LNCaP clone FGC (cell line): ENCODE measurements around the gene IL20RB.
"Not testable (repeated sequence)": the region's sequence is repeated elsewhere in the genome, so short reads cannot be mapped to it uniquely, and the experiment has no call there.

Experiments
- DNase-seq: peaks from one replicate; pipeline ENCODE4 v3.0.0-alpha.2; 2011; ENCODE audit warnings: low read depth
- H3K4me3 ChIP-seq: 2 replicates; pipeline ENCODE4 v1.5.1; 2011; ENCODE audit warnings: mild to moderate bottlenecking, low read depth, low read length, control low read depth
- CTCF ChIP-seq: IDR thresholded peaks from 2 replicates; pipeline ENCODE4 v1.5.1; 2012; ENCODE audit warnings: mild to moderate bottlenecking; ENCODE audit not compliant: control insufficient read depth, insufficient read depth; ENCODE audit errors: extremely low read depth

IL20RB gene

GRCh38 chr3:136992115-136992514, 34.3 kb downstream of the IL20RB start:
- TF ChIP-seq CTCF = no peak
- no peak for DNase-seq
- no peak overlapping the region for H3K4me3 ChIP-seq

GRCh38 chr3:136994772-136995516, 37.2 kb downstream of the IL20RB start:
- no peak overlapping the region for H3K4me3 ChIP-seq
- TF ChIP-seq CTCF = no peak
- DNase-seq = peak; percentile 63

- no peak for DNase-seq
- TF ChIP-seq CTCF = no peak
- H3K4me3 ChIP-seq = no peak overlapping the region
Observed at GRCh38 chr3:136995652-136996051, 37.9 kb downstream of the IL20RB start.

GRCh38 chr3:137000039-137000438, 42.3 kb downstream of the IL20RB start:
- H3K4me3 ChIP-seq = no peak overlapping the region
- no peak for TF ChIP-seq CTCF
- DNase-seq = no peak

- DNase-seq, H3K4me3 ChIP-seq: not testable (repeated sequence)
Observed at GRCh38 chr3:137007376-137007775, 49.6 kb downstream of the IL20RB start.

GRCh38 chr3:137008131-137008530, 50.3 kb downstream of the IL20RB start:
- H3K4me3 ChIP-seq = no peak overlapping the region
- no peak for TF ChIP-seq CTCF
- no peak for DNase-seq

GRCh38 chr3:137008976-137009375, 51.2 kb downstream of the IL20RB start:
- TF ChIP-seq CTCF = no peak
- no peak overlapping the region for H3K4me3 ChIP-seq
- no peak for DNase-seq
